WTC11 (cell line): ENCODE data around the gene C9.

Source experiments
- ARID4B ChIP-seq: sonication (generic); formaldehyde crosslinking; IDR thresholded peaks from 2 replicates; pipeline ENCODE4 v1.8.0; 2023; ENCODE audit warnings: missing genetic modification reagents, mild to moderate bottlenecking, borderline replicate concordance
- ATF2 ChIP-seq: sonication (generic); formaldehyde crosslinking; IDR thresholded peaks from 2 replicates; pipeline ENCODE4 v1.8.1; 2022; ENCODE audit warnings: low read depth, missing genetic modification reagents, borderline replicate concordance
- CREB1 ChIP-seq: sonication (generic); formaldehyde crosslinking; IDR thresholded peaks from 2 replicates; pipeline ENCODE4 v1.8.0; 2023; ENCODE audit warnings: mild to moderate bottlenecking, missing genetic modification reagents
- CTCF ChIP-seq: fragments of 200-600 bp; IDR thresholded peaks from 2 replicates; pipeline ENCODE4 v1.8.0; 2022; ENCODE audit warnings: antibody characterized with exemption
- ETV6 ChIP-seq: sonication (generic); formaldehyde crosslinking; IDR thresholded peaks from 2 replicates; pipeline ENCODE4 v1.8.1; 2022; ENCODE audit warnings: mild to moderate bottlenecking, missing genetic modification reagents
- HMGXB4 ChIP-seq: sonication (generic); formaldehyde crosslinking; IDR thresholded peaks from 2 replicates; pipeline ENCODE4 v1.8.1; 2023; ENCODE audit warnings: mild to moderate bottlenecking, moderate library complexity, missing genetic modification reagents
- MAX ChIP-seq: sonication (generic); formaldehyde crosslinking; IDR thresholded peaks from 2 replicates; pipeline ENCODE4 v1.8.0; 2022; ENCODE audit warnings: mild to moderate bottlenecking, missing genetic modification reagents
- MLX ChIP-seq: sonication (generic); formaldehyde crosslinking; IDR thresholded peaks from 2 replicates; pipeline ENCODE4 v1.8.1; 2023; ENCODE audit warnings: mild to moderate bottlenecking, missing genetic modification reagents, moderate library complexity
- NR1H2 ChIP-seq: sonication (generic); formaldehyde crosslinking; IDR thresholded peaks from 2 replicates; pipeline ENCODE4 v1.9.0; 2021; ENCODE audit warnings: mild to moderate bottlenecking, moderate library complexity, missing genetic modification reagents
- NR2C2 ChIP-seq: sonication (generic); formaldehyde crosslinking; IDR thresholded peaks from 2 replicates; pipeline ENCODE4 v1.8.0; 2022; ENCODE audit warnings: mild to moderate bottlenecking, missing genetic modification reagents
- SMAD3 ChIP-seq: sonication (generic); formaldehyde crosslinking; IDR thresholded peaks from 2 replicates; pipeline ENCODE4 v1.8.0; 2022; ENCODE audit warnings: missing genetic modification reagents, mild to moderate bottlenecking, borderline replicate concordance
- ZNF425 ChIP-seq: fragments of 250-450 bp; sonication (Bioruptor Pico); conservative IDR thresholded peaks from 2 replicates; pipeline ENCODE4 v1.9.0; 2021; ENCODE audit warnings: mild to moderate bottlenecking

- TF ChIP-seq ATF2 (CRISPR knock-in tag) (no peak), CTCF (no peak), MAX (CRISPR knock-in tag) (no peak), NR2C2 (CRISPR knock-in tag) (no peak), CREB1 (no peak), MLX (CRISPR knock-in tag) (no peak), ARID4B (CRISPR knock-in tag) (no peak), ZNF425 (CRISPR knock-in tag) (no peak), SMAD3 (no peak), ETV6 (CRISPR knock-in tag) (no peak), NR1H2 (CRISPR knock-in tag) (no peak), HMGXB4 (CRISPR knock-in tag) (no peak)
These were observed 107.6 kb downstream of the C9 start for GRCh38 chr5:39256477-39257235.
